DMS53 treated with DMSO at 0.1 percent for 48 hours (cell line): ENCODE data around the gene SETD6.
"Not testable (repeated sequence)": the region's sequence is repeated elsewhere in the genome, so short reads cannot be mapped to it uniquely, and the experiment has no call there.

Source experiments
- DNase-seq: peaks from one replicate; lab custom pipeline; 2025; ENCODE audit not compliant: unreplicated experiment; lab: John Stamatoyannopoulos, UW

Gene SETD6

DNA sequence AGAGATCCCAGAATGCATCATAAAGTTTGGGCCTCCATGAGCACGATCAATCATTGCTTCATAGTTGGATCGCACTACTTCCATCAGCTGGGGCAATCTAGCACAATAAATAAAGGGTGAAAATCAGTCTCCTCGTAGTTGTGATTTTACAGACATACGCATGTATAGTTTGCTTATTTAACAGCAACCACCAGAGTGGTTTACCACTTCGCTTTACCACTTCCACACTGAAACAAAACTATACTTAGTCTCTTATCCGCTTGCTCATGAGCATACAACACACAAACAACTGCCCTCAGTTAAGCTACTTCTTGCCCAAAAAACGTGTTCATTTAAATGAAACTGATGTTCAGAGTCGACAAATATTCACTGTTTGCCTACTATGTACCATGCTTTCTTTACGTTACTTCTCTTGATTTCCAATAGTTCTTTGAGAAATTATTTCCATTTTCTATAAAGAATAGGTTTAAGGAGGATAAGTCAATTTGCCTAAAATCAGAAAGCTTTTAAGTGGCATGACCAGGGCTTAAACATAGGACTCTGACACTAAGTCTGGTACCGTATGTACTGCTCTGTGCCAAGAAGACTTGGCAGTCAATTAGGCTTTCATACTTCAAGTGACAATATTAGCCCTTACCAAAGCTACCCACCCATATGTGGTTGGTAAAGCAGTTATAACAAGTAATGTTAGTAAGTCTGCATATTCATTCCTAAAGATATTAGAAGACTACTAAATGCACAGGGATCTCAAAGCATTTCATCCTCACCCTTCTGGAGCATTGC, 22.0 kb downstream of the SETD6 start:
- no peak for DNase-seq

DNA sequence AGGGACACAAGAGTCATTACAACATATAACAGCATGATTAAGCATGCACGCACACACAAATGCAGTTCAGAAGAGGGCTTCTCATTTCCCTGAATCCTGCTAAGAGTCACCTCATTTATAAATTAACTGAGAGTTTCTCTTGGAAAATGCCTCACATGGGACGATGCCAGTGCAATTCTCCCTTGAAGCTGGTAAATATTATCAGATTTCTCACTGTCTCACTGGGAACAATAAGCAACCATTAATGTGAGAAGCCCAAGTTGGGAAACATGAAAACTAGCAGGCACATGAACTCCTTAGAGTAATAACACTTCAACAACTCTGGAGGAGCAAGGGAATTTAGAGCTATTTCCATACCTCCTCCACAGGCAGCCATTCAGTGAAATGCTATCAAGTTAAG, 26.4 kb downstream of the SETD6 start:
- no peak for DNase-seq

GRCh38 chr16:58542291-58542690, 27.0 kb downstream of the SETD6 start:
- DNase-seq = no peak

GRCh38 chr16:58543685-58544084, 28.4 kb downstream of the SETD6 start:
- DNase-seq = no peak

- DNase-seq = no peak
Measured at GRCh38 chr16:58548378-58548777, 33.1 kb downstream of the SETD6 start.

DNA sequence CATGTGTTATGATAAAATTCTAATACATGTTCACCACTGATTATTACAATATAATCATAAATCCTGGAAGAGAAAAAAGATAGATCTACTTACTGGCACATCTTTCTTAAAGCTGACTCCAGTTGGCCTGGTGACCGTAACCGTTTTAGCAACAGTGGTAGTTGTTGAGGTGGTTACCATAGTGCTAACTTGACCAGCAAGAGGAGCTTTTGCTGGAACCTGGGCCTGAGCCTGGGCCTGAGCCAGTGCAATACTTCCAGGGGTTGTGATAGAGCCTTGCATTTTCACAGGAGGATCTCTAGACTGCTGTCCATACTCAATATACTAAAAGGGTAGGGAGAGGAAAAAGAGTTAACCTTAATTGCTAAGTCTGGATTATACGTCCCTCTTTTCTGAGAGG, 36.2 kb downstream of the SETD6 start:
- no peak for DNase-seq

DNA sequence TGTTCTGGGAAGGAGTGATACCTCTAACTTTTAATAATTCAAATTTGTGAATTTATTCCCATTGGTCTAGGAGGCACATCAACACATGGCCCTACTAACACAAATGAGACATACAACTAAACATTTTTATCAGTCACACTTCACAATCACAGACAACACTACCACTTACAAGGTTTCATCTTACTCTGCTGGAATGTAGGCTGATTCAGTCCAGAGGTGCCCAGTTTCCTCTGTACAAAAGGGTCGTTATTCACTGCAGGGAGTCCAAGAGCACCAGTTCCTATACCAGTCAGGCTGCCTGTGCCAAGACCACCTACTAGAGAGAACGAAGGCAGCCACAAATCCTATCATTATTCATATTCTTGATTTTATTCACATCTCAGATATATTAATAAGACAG, 41.4 kb downstream of the SETD6 start:
- DNase-seq = no peak

GRCh38 chr16:58563235-58563634, 47.9 kb downstream of the SETD6 start:
- DNase-seq = no peak

DNA sequence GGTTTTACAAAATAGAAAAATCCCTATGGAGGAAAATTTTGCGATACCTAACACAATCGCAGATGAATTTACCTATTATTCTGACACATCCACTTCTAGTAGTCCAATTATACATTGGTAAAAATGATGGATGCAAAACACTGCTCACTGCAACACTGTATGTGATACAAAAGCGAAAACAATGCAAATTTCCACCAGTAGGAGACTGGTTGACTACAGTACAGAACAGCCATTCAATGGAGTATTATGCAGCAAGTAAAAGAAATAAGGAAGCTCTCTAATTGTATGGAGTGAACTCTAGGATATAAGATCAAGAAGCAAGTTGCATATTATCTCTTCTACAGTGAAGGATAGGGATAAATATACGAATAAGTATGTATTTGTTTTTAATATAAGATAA, 48.5 kb downstream of the SETD6 start:
- DNase-seq = no peak

DNA sequence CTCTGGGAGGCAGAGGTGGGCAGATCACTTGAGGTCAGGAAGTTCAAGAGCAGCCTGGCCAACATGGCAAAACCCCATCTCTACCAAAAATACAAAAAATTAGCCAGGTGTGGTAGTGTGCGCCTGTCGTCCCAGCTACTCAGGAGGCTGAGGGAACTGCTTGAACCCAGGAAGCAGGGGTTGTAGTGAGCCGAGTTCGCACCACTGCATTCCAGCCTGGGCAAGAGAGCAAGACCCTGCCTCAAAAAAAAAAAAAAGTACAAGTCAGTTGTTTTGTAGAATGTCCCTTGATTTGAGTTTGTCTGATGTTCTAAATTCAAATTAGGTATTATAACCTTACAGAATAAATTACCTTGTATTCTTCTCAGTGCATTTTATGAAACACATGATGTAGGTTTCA, 50.4 kb downstream of the SETD6 start:
- DNase-seq = not testable (repeated sequence)
